HG02870 (cell line): ENCODE data around the gene AKT3.
"Not testable (repeated sequence)": the region's sequence is repeated elsewhere in the genome, so short reads cannot be mapped to it uniquely, and the experiment has no call there.

ENCODE experiments used
- ATAC-seq: cut with Tn5 transposase; IDR thresholded peaks from one replicate; pipeline ENCODE4 v1.9.1; 2021; ENCODE audit warnings: mild to moderate bottlenecking, moderate library complexity; ENCODE audit not compliant: unreplicated experiment

Gene AKT3

DNA sequence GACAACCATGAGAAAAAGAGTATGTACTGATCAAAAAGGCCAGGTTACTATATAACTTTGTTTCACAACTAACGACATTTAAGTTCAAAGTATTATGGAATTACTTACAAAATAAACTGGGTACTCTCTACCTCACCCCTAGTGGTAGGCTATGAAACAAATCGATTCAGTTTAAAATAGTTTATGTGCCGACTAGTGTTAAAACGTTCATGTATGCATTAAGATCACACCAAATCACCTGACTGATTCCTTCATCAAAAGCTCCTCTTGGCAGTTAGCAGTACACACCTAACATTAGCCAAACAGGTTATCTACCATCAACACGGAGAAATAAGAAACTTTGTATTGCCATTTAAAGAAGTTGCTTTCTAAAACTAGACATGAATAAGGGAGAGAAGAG lies 137.1 kb downstream of the AKT3 start:
- ATAC-seq: no peak

DNA sequence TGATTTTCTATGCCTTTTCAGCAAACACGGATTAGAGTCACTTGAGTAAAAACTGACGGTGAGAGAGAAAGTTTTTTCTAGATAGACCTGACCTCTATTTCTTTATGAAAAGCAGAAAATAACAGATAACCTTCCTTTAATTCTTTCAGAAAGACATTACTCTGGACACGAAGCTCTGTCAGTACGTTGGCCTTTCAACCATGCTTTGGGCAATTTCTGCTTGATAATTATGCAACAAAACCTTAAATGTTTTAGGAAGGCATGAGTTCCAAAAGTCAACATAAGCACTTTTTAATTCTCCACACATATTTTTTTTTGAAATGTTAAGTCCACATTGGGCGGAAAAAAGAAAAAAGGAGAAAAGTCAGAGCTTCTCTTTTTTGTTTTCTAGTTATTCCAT lies 137.8 kb downstream of the AKT3 start:
- no peak for ATAC-seq

GRCh38 chr1:243710467-243710866 lies 139.6 kb downstream of the AKT3 start:
- ATAC-seq: no peak

GRCh38 chr1:243708210-243708609 lies 141.8 kb downstream of the AKT3 start:
- ATAC-seq: no peak

- ATAC-seq: no peak
Observed at GRCh38 chr1:243706563-243706962, 143.5 kb downstream of the AKT3 start.

DNA sequence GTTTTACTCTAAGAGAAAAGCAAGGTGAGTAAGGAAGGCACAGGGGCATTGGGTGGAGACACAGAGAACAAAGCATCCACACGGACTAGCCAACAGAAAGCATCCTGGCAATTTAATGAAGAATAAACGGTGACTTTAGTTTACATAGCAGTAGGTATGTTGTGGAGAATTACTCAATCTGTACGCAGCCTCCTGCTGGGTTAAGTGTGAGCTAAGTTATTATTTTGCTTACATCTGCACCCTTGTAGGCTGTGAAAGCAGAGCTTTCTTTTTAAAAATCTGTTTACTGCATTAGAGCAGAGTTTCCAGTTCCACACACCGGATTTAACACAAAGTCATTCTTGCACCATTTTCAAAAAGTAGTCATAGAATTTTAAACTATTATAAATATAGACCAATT lies 144.5 kb downstream of the AKT3 start:
- ATAC-seq: no peak

DNA sequence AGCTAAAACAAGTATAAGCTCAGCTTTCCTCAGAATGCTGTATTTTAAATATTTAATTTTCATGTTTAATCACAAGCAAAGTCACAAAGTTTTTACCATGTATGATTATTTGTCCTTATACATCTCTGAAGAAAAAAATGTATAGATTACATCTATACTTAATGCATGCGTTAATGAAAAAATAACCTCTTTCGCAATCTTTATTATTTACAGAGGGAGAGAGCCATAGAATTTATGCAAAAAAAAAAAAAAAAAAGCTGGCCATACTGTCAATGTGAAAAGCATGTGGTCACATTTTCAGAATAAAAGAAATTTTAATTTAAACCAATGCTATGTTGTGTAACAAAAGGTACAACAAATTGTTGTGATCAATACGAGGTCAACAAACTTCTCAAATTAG lies 148.2 kb downstream of the AKT3 start:
- ATAC-seq: no peak

GRCh38 chr1:243693800-243694199 lies 156.2 kb downstream of the AKT3 start:
- ATAC-seq: no peak

DNA sequence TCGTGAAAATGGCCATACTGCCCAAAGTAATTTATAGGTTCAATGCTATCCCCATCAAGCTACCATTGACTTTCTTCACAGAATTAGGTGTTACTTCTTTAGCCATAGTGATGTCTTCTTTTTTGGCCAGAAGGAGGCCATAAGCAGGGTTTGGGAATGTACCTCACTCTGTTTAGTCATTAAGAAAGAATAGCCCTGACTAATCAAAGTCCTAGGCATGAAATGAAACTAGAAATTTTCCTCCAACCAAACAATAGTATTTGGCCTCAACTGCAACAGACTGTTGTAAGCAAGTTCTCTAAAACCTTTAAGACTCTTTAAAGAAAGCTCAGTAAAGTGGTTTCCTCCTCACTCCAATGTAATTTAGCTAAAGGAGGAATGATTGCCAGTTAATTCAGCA lies 163.9 kb downstream of the AKT3 start:
- ATAC-seq: peak; percentile 51

DNA sequence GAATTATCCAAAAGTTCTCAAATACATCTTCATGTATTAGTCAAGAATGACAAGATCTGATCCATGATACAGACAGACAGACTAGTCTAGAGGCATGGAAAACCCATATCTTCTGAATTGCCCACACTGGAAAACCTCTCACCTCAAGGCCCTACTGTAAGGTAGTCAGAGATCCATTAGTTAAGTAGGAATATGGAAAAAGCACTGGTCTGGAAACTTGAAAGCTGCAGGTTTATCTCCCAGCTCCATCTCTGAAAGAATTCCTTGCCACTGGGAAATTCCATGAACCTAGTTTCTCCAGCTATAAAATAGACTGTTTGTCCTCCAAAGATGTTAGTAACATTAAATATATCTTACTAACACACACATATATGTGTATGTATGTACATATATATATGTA lies 169.2 kb downstream of the AKT3 start:
- ATAC-seq: no peak

- ATAC-seq: no peak
Observed at GRCh38 chr1:243672539-243673074, 177.4 kb downstream of the AKT3 start.

DNA sequence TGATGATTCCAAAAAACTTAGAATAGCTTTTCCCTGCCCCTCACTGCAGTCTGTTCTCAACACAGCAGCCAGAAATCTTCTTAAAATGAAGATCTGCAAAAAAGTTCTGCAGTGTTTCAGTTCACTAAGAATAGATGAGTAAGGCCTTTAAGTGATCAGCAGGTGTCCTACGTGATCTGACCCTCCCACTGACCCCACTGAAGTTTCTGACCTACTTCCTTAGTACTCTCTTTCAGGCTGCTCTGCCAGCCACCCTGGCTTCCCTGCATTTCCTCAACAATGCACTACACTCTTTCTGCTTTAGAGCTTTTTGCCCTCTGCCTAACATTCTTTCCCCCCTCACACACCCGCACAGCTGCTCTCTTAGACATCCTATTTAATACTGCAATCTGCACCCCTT lies 182.5 kb downstream of the AKT3 start:
- ATAC-seq: no peak

GRCh38 chr1:243667133-243667532 lies 182.9 kb downstream of the AKT3 start:
- no peak for ATAC-seq

- no peak for ATAC-seq
Observed at GRCh38 chr1:243663651-243664050, 186.4 kb downstream of the AKT3 start.

GRCh38 chr1:243662169-243662568 lies 187.9 kb downstream of the AKT3 start:
- ATAC-seq: not testable (repeated sequence)

GRCh38 chr1:243658594-243659105 lies 191.4 kb downstream of the AKT3 start:
- ATAC-seq: no peak

DNA sequence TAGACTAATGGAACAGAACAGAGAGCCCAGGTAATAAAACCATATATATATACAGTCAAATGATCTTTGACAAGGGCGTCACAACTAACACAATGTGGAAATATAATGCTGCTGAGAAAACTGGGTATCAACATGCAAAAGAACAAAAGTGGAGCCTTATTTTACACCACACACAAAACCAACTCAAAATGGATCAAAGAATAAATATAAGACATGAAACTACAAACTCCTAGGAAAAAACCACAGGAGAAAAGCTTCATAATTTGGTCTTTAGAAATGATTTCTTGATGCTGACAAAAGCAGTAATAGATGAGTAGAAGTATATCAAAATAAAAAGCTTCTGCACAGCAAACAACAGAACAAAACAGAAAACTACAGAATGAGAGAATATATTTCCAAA lies 192.2 kb downstream of the AKT3 start:
- no peak for ATAC-seq

DNA sequence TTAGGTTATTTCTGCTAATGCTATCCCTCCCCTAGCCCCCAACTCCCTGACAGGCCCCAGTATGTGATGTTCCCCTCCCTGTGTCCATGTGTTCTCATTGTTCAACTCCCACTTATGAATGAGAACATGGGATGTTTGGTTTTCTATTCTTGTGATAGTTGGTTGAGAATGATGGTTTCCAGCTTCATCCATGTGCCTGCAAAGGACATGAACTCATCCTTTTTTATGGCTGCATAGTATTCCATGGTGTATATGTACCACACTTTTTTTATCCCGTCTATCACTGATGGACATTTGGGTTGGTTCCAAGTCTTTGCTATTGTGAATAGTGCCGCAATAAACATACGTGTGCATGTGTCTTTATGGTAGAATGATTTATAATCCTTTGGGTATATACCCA lies 200.5 kb downstream of the AKT3 start:
- ATAC-seq: not testable (repeated sequence)

- no peak for ATAC-seq
Observed at GRCh38 chr1:243646841-243647240, 203.2 kb downstream of the AKT3 start.

DNA sequence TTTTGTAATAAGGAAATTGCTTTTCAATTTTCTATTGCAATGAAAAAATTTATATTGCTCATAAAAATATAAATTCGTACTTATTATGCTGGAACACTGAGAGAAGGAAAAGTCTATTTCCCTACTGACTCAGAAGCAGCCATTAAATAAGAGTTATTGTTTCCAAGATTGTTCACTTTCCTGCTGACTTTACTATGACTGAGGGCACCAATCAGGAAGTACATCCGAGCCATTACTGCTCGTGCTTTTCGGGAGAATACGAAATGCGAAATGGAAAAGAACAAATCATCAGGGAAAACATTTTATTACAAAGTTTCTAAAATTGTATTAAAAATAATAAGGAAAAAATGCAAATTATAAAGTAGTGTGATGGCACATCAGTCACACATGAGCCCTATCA lies 204.8 kb downstream of the AKT3 start:
- no peak for ATAC-seq

DNA sequence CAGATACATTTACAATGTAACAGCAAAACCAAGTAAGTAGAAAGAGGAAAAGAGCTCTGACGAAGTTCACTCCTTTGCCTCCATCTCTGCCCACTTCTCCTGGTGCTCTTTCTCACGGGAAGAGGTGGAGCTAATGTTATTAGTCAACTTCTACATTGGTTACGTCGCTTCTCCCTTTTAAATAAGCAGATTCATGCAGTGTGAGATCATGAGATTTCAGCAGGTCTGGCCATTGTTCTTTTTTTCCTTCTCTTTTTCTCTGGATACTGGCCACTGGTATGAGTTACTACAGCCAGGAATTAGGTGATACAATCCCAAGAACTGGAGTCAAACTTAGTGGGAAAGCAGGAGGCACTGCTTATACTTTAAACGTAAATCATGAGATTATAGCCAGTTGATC lies 207.1 kb downstream of the AKT3 start:
- ATAC-seq: no peak

DNA sequence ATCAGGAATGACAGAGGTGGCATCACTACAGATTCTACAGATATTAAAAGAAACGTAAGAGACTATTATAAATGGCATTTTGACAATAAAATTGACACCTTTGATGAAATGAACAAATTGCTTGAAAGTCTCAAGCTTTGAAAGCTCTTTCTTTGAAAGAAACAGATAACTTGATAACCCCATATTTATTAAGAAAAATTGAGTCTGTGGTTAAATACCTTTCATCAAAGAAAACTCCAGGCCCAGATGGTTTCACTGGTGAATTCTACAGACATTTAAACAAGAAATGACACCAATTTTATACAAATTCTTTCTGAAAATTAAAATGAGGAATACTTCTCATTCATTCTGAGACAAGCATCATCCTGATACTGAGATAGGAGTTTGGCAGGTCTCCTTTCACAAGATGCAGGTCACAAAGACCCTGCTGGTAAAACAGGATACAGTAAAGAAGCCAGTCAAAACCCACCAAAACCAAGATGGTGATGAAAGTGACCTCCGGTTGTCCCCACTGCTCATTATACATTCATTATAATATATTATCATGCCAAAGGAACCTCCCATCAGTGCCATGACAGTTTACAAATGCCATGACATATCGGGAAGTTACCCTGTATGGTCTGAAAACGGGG lies 210.9 kb downstream of the AKT3 start:
- ATAC-seq: no peak

DNA sequence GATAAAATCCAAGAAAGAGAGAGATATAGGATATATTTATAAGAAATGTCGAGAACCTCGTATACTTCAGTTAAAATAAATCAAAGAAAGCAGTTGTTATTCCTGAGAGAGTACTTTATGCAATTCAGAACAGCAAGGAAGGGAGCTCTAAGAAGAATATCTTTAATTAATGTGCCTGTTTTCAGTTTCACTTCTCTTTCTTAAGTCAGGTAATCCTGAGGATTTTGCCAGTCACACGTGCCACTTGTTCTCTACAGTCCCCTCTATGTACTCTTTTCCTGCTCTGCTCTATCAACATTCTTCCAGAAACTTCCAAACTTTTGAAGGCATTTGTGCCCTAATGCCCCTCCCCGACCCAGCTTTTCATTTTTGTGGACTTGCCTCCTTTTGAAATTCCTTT lies 211.9 kb downstream of the AKT3 start:
- no peak for ATAC-seq
